ENCODE data around the gene CNTNAP2. TPM values are rescaled to one million over a fixed set of nuclear protein-coding genes. Genes with fewer than 3 reads are reported as not detected.

CNTNAP2 gene
- total RNA-seq, 2 experiments from 2014 or later, result 0.28 TPM; not detected in 1

GRCh38 chr7:146826329-146826728, 709.7 kb downstream of the CNTNAP2 start:
- no peaks in the 10 kb centered on the region for H3K9me2 ChIP-seq (ENCODE audit: insufficient read depth, low read length)
- no peaks in the 10 kb centered on the region for H3K9me3 ChIP-seq (ENCODE audit: low read length)
- BruUV-seq (replicated peaks), result no TSS peak
- no peak for TF ChIP-seq EZH2phosphoT487 (IDR thresholded peaks at IDR 0.05; ENCODE audit: borderline replicate concordance, low read depth, low read length)
- TF ChIP-seq CTCF (conservative IDR thresholded peaks at IDR 0.05; ENCODE audit: low read length), result no peak
- no peak overlapping the region for H3K4me3 ChIP-seq (ENCODE audit: low read depth, low read length, poor library complexity, severe bottlenecking)
- intact Hi-C loops (cut with micrococcal nuclease; ENCODE audit: unreplicated experiment), result no loop called here
- DNase-seq (ENCODE audit: low spot score), result no peak
- ChIA-PET POLR2A (interaction anchor here (1.0 kb wide), 1 partner anchor 69 kb away, joined by 3 read pairs; no protein-coding TSS in a partner anchor), CTCF (ENCODE audit: unreplicated experiment) (no interaction called here)
- H3K4me1 ChIP-seq (ENCODE audit: insufficient read depth, low read length, poor library complexity, severe bottlenecking), result no peaks in the 10 kb centered on the region
- no peaks in the 10 kb centered on the region for H3K79me2 ChIP-seq (ENCODE audit: insufficient read depth, low read depth, low read length)
- H4K20me1 ChIP-seq (ENCODE audit: insufficient read depth, low read length), result no peaks in the 10 kb centered on the region
- no peaks in the 10 kb centered on the region for H3K36me3 ChIP-seq (ENCODE audit: insufficient read depth, low read length)
- H3K27ac ChIP-seq (ENCODE audit: low read depth, low read length, poor library complexity, severe bottlenecking), result no peak overlapping the region
- no peak overlapping the region for H2AFZ ChIP-seq (ENCODE audit: low read length)
- H3K4me2 ChIP-seq (ENCODE audit: low read length), result no peak overlapping the region

GRCh38 chr7:146830686-146831085, 714.1 kb downstream of the CNTNAP2 start:
- H3K36me3 ChIP-seq (ENCODE audit: insufficient read depth, low read length), result no peaks in the 10 kb centered on the region
- no peaks in the 10 kb centered on the region for H4K20me1 ChIP-seq (ENCODE audit: insufficient read depth, low read length)
- CTCF ChIA-PET (ENCODE audit: unreplicated experiment), result no interaction called here
- no peak overlapping the region for H3K4me3 ChIP-seq (ENCODE audit: low read depth, low read length, poor library complexity, severe bottlenecking)
- no peaks in the 10 kb centered on the region for H3K9me2 ChIP-seq (ENCODE audit: insufficient read depth, low read length)
- H3K4me2 ChIP-seq (ENCODE audit: low read length), result no peak overlapping the region
- POLR2A ChIA-PET, result interaction anchor here (0.6 to 1.3 kb wide), 2 partner anchors 21 to 23 kb away, joined by 3 to 4 read pairs; no protein-coding TSS in a partner anchor
- H3K79me2 ChIP-seq (ENCODE audit: insufficient read depth, low read depth, low read length), result no peaks in the 10 kb centered on the region
- no peak for DNase-seq (ENCODE audit: low spot score)
- intact Hi-C loops (cut with micrococcal nuclease; ENCODE audit: unreplicated experiment), result no loop called here
- no TSS peak for BruUV-seq (replicated peaks)
- H2AFZ ChIP-seq (ENCODE audit: low read length), result no peak overlapping the region
- H3K4me1 ChIP-seq (ENCODE audit: insufficient read depth, low read length, poor library complexity, severe bottlenecking), result no peaks in the 10 kb centered on the region
- TF ChIP-seq CTCF (conservative IDR thresholded peaks at IDR 0.05; ENCODE audit: low read length) (no peak), EZH2phosphoT487 (IDR thresholded peaks at IDR 0.05; ENCODE audit: borderline replicate concordance, low read depth, low read length) (no peak)
- H3K9me3 ChIP-seq (ENCODE audit: low read length), result no peaks in the 10 kb centered on the region
- no peak overlapping the region for H3K27ac ChIP-seq (ENCODE audit: low read depth, low read length, poor library complexity, severe bottlenecking)

- no peak for TF ChIP-seq CTCF (conservative IDR thresholded peaks at IDR 0.05; ENCODE audit: low read length)
- no peak for TF ChIP-seq EZH2phosphoT487 (IDR thresholded peaks at IDR 0.05; ENCODE audit: borderline replicate concordance, low read depth, low read length)
- CTCF ChIA-PET (ENCODE audit: unreplicated experiment), result no interaction called here
- intact Hi-C loops (cut with micrococcal nuclease; ENCODE audit: unreplicated experiment), result no loop called here
Observed at GRCh38 chr7:146831875-146832274, 715.3 kb downstream of the CNTNAP2 start.

More at GRCh38 chr7:146831875-146832274, 715.3 kb downstream of the CNTNAP2 start:
- no peaks in the 10 kb centered on the region for H3K9me3 ChIP-seq (ENCODE audit: low read length)
- no peak overlapping the region for H3K4me3 ChIP-seq (ENCODE audit: low read depth, low read length, poor library complexity, severe bottlenecking)
- no peaks in the 10 kb centered on the region for H3K36me3 ChIP-seq (ENCODE audit: insufficient read depth, low read length)
- no peak overlapping the region for H2AFZ ChIP-seq (ENCODE audit: low read length)
- H4K20me1 ChIP-seq (ENCODE audit: insufficient read depth, low read length), result no peaks in the 10 kb centered on the region
- no peak overlapping the region for H3K27ac ChIP-seq (ENCODE audit: low read depth, low read length, poor library complexity, severe bottlenecking)
- BruUV-seq (replicated peaks), result no TSS peak
- H3K9me2 ChIP-seq (ENCODE audit: insufficient read depth, low read length), result no peaks in the 10 kb centered on the region
- POLR2A ChIA-PET, result interaction anchor here (0.5 to 0.7 kb wide), 4 partner anchors 117 to 1843 kb away, joined by 3 to 4 read pairs (median 4); no protein-coding TSS in a partner anchor
- no peaks in the 10 kb centered on the region for H3K79me2 ChIP-seq (ENCODE audit: insufficient read depth, low read depth, low read length)
- no peaks in the 10 kb centered on the region for H3K4me1 ChIP-seq (ENCODE audit: insufficient read depth, low read length, poor library complexity, severe bottlenecking)
- H3K4me2 ChIP-seq (ENCODE audit: low read length), result no peak overlapping the region
- DNase-seq (ENCODE audit: low spot score), result no peak
